DLD1 (cell line): Measurements from ENCODE around the gene SLC66A2.
"Not testable (repeated sequence)": the region's sequence is repeated elsewhere in the genome, so short reads cannot be mapped to it uniquely, and the experiment has no call there.

Source experiments
- in situ Hi-C: cut with HindIII; loops from 2 replicates; pipeline ENCODE4 v1.10.0; 2017; ENCODE audit warnings: low sequenced_read_pairs

SLC66A2 gene

GRCh38 chr18:79869591-79870300 is 81.7 kb downstream of the SLC66A2 start:
- in situ Hi-C loops: no loop called here

DNA sequence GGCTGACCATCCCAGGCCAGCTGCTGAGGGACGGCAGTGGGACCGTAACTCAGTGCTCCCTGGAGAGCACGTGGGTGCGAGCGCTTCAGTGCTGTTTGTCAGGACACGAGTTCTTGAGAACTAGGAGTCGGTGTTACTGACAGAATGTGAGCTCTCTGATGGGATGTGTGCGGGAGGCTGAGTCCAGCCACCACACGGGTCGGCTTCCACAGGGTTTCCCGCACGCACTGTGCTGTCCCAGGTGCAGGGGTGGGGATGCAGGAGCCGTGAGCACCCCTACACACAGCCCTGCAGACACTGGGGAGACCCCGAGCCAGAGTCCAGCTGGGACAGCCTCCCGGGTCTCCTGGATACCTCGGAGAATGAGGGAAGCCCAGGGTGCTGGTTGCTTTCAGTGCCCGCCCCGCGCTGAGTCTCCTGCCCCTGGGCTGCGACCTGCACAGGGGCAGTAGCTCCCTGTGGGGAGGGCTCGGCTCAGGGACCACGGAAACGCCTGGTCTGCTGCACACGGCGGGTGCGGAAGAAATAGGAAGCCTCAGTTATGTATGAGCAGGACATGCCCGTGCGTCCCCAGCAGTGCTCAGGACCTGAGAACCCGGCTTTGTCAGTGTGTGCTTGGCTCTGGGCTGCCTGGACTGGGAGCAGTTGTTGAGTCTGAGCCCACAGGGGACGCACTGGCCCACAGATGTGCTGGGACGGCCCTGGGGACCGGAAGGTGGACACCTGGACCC is 82.5 kb downstream of the SLC66A2 start:
- in situ Hi-C loops: no loop called here

GRCh38 chr18:79868168-79868784 is 83.2 kb downstream of the SLC66A2 start:
- in situ Hi-C loops: no loop called here

DNA sequence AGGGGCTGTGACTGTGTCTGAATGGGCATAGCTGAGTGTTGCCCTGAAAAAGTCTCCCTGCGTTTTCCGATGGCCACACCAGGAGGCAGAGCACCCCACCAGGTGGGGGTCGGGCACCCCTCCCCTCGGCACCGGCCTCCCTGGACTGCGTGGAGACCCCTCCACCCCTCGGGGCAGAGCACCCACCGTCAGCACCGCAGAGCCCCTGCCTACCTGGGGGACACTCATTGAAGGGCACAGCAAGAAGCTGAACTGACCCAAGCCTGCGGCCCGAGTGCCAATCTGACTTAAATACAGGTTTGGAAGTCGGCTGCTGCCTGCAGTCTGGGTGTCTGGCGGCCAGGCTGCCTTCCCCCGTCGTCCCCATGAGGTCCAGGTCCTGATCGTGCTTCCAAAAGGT is 83.8 kb downstream of the SLC66A2 start:
- in situ Hi-C loops: no loop called here

GRCh38 chr18:79866889-79867574 is 84.4 kb downstream of the SLC66A2 start:
- in situ Hi-C loops: no loop called here

DNA sequence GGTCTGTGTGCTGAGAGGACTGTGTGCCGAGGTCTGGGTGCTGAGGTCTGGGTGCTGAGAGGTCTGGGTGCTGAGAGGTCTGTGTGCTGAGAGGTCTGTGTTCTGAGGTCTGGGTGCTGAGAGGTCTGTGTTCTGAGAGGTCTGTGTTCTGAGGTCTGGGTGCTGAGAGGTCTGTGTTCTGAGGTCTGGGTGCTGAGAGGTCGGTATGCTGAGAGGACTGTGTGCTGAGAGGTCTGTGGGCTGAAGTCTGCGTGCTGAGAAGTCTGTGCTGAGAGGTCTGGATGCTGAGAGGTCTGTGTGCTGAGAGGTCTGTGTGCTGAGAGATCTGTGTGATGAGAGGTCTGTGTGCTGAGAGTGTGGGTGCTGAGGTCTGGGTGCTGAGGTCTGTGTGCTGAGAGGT is 85.5 kb downstream of the SLC66A2 start:
- in situ Hi-C loops: not testable (repeated sequence)

DNA sequence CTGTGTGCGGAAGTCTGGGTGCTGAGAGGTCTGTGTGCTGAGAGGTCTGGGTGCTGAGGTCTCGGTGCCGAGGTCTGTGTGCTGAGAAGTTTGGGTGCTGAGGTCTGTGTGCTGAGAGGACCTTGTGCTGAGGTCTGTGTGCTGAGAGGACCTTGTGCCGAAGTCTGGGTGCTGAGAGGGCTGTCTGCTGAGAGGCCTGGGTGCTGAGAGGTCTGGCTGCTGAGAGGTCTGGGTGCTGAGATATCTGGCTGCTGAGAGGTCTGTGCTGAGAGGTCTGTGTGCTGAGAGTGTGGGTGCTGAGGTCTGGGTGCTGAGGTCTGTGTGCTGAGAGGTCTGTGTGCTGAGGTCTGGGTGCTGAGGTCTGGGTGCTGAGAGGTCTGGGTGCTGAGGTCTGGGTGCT is 86.5 kb downstream of the SLC66A2 start:
- in situ Hi-C loops: not testable (repeated sequence)

DNA sequence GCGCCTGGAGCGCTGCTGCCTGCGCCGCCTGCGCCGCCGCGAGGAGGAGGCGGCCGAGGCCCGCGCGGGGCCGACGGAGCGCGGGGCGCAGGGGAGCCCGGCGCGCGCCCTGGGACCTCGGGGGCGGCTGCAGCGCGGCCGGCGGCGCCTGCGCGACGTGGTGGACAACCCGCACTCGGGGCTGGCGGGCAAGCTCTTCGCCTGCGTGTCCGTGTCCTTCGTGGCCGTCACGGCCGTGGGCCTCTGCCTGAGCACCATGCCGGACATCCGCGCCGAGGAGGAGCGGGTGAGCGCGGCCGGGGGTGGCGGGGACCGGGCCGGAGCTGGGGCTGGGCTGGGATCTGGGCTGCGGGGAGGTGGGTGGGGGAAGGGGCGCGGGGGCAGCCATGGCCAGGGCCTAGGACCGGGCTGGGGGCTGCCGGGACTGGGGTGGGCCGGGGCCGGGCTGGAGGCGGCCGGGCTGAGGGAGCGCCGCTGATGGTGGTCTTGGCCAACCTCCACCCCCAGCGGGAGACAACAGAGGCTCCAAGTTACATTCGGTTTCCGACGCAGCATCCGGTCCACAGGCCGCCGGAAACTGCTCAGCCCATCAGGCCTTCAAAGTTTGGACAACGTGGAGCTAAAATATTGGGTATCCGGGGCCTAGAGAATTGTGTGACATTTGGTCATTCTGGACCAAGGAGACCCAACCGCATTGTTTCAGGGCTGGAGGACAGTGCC is 87.3 kb downstream of the SLC66A2 start:
- in situ Hi-C loops: no loop called here

DNA sequence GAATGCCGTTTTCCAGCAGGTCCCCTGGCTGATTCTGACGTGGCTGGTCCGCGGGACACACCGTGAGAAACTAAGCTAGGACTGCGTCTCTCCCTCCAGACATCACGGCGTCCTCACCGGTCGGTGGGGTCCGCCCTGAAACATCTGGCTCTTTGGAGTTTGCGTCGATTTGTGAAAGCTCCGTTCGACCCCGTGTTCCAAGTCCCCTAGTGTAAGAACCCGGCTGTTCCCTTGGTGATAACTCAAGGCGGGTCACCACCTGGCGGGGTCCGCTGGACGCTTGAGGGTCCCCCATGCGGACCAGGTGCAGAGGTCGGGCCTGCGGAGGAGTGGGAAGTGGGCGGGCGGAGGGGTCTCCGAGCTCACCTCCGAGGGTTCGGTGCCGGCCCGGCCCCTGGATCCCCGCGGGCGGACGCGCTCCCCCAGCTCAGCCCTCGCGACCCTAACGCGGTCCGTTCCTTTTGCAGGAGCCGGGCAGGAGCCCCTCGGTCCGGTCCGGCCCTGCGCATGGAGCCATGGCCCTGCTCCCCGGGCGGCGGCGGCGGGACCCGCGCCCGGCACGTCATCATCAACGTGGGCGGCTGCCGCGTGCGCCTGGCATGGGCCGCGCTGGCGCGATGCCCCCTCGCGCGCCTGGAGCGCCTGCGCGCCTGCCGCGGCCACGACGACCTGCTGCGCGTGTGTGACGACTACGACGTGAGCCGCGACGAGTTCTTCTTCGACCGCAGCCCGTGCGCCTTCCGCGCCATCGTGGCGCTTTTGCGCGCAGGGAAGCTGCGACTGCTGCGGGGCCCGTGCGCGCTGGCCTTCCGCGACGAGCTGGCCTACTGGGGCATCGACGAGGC is 88.1 kb downstream of the SLC66A2 start:
- in situ Hi-C loops: no loop called here

DNA sequence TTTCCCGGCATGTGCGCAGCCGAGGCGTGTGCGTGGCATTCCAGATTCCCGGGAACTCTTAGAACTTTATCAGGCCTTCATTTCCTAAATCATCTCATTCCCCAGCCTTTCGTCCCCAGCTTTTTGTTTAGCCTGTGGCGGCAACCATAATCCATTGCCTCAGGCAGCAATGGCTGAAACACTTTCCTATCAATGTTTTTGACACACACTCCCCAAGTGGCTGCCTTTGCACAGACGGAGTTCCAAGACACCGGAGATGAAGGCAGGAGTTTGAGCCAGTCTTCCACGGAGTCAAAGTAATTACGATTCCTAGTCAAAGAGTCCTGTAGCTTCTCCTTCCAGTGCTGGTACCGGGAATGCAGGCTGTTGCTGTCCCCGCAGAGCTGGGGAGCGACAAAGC is 88.9 kb downstream of the SLC66A2 start:
- in situ Hi-C loops: no loop called here

DNA sequence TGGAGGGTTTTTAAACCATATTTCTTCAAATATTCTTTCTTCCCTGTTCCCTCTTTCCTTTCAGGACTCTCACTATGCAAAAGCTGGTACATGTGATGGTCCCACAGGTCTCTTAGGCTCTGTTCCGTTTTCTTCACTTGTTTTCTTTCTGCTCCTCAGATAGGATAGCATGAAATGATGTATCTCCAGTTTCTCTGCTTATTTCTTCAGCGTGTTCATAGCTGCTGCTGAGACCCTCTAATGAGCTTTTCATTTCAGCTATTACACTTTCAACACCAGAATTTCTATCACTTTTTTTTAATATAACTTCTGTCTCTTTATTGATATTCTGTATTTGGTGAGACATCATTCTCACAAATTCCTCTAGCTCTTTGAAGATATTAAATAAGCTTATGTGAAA is 89.8 kb downstream of the SLC66A2 start:
- in situ Hi-C loops: no loop called here

DNA sequence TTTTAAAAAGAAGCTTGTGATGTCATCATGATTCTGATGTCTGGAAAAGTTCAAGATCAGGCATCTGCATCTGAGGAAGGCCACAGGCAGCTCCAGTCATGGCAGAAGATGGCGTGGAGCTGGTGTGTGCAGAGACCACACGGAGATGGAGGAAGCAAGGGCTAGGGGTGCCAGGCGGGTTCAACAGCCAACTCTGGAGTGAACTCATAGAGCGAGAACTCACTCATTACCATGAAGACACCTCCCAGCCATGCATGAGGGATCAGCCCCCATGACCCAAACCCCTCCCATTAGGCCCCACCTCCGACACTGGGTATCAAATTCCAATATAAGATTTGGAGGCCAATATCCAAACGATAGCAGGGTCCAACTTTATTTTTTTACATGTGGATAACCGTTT is 92.1 kb downstream of the SLC66A2 start:
- in situ Hi-C loops: no loop called here

GRCh38 chr18:79857082-79857671 is 94.3 kb downstream of the SLC66A2 start:
- in situ Hi-C loops: no loop called here

- in situ Hi-C loops: no loop called here
Observed at GRCh38 chr18:79856119-79857007, 95.1 kb downstream of the SLC66A2 start.

DNA sequence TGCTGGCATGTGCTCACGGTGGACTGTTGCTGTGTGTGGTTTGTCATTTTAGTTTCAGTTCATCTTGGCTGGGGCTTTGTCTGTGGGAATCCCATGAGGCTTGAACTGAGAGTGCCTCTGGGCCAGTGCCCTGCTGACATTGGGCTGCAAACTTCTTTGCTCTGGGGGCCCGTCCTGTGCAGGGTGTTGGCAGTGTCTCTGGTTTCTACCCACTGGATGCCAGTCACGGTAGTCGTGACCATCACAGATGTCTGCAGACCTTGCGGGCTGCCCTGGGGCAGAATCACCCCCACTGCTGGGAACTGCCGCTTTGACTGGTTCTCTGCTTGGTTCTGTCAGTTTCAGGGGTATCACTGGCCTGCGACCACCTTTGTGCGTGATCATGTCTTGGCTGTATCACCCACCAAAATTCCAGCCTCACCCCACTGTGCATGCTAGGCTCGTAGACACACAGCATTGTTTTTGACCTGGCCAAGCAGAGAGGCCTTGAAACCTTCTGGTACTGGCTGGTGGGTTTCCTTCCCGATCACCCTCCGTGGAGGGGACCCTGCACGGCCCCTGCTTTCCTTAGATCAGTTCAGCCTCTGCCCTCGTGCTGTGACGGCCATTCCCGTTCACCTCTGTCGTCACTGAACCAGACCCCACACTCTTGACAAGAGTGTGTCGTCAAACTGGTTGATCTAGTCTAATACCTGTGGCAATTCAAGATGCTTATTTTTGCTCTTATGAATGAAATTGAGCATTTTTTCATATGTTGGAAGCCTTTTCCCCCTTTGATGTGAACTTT is 96.1 kb downstream of the SLC66A2 start:
- in situ Hi-C loops: no loop called here

DNA sequence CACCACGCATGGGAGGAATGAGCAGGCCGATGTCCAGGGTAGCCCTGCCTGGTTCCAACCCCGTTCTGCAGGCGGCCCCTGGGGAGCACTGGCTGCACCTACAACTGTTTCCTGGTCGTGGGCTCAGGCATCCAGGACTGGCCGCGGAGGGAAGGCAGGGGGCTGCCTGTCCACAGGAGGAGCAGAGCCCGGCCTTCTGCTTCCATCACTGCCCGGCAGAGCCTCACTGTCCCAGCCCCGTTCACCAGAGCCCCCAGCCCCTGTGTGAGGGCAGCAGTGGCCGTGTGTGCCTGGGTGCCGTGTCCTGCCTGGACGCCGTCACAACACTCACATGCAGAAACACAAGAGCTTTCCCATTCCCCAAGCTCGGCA is 97.5 kb downstream of the SLC66A2 start:
- in situ Hi-C loops: no loop called here

- in situ Hi-C loops: no loop called here
Observed at GRCh38 chr18:79853303-79853992, 98.0 kb downstream of the SLC66A2 start.
